ENCODE data around the gene DDIT3.

DDIT3 gene

GRCh38 chr12:57547288-57548012, 27.1 kb upstream of the DDIT3 start:
- H3K4me3 ChIP-seq (ENCODE audit: insufficient read depth, low read depth, low read length) = peak overlapping the region; percentile 71
- peaks cover 21% of the 10 kb centered on the region for H3K4me1 ChIP-seq (ENCODE audit: control insufficient read depth, insufficient read depth, low read length)
- H3K9me3 ChIP-seq (ENCODE audit: control insufficient read depth, low read length) = no peaks in the 10 kb centered on the region
- no peak overlapping the region for H3K27ac ChIP-seq (ENCODE audit: insufficient read depth, low read depth, low read length, poor library complexity, severe bottlenecking)
- peaks cover 33% of the 10 kb centered on the region for H3K27me3 ChIP-seq (ENCODE audit: control insufficient read depth, insufficient read depth, low read length, poor library complexity, severe bottlenecking)
- H3K36me3 ChIP-seq (ENCODE audit: control insufficient read depth, insufficient read depth, low read length) = no peaks in the 10 kb centered on the region
- 22 to 23% methylated on average over 5 to 7 of the region's 9 CpGs for WGBS, 2 experiments

DNA sequence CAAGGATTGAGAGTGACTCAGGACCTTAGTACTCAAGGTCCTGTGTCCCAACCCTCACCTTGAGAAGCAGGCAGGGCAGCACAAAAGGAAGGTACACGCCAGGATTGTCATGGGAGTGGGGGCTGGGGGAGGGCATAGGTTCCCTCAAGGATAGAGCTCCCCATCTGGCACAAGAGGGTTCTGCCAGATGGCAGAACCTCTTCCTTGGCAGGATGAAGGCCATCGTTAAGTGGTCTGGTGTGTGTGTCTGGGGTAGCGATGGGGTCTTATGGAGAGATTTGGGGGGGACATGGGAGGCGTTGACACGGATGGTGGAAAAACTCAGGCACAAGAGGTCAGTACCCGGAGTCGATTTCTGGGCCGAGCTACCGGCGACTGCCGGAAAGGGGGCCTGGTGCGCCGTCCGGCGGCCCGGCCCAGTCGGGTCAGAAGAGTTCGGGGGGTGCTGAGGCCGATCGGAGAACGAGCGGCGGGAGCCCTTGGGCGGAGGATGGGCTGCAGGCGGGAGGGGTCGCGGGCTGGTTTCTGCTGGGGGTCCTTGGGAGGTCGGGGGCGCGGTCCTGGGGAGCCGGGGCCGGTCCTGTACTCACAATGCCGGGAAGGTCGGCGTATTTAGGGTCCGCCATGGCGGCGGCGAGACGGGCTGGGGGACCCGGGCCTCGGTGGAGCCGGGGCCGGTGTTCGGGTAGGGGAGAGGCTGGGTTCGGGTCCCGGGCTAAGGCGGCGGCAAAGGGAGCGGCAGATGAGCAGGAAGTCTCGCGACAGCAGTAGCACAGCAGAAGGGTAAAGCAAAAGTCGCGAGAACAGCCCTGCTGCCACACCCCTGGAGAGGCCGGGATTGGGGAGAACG, 26.3 kb upstream of the DDIT3 start, which contains the start of gene DCTN2:
TSS of gene DCTN2 (minus strand) at position 755 of the 850 bp plus-strand sequence. CDS start at position 626, 129 bp downstream.
- Histone ChIP-seq H3K36me3 (ENCODE audit: control insufficient read depth, insufficient read depth, low read length) (peaks cover 2% of the 10 kb centered on the region), H3K27ac (ENCODE audit: insufficient read depth, low read depth, low read length, poor library complexity, severe bottlenecking) (no peak within 1 kb of the TSS), H3K4me3 (ENCODE audit: insufficient read depth, low read depth, low read length) (peak within 1 kb of the TSS; percentile 71), H3K27me3 (ENCODE audit: control insufficient read depth, insufficient read depth, low read length, poor library complexity, severe bottlenecking) (peaks cover 33% of the 10 kb centered on the region), H3K9me3 (ENCODE audit: control insufficient read depth, low read length) (no peaks in the 10 kb centered on the region), H3K4me1 (ENCODE audit: control insufficient read depth, insufficient read depth, low read length) (peaks cover 13% of the 10 kb centered on the region)
- 1% methylated on average over 56 of the region's 56 CpGs for WGBS, 2 experiments

GRCh38 chr12:57545809-57546437, 25.6 kb upstream of the DDIT3 start:
- peaks cover 5% of the 10 kb centered on the region for H3K36me3 ChIP-seq (ENCODE audit: control insufficient read depth, insufficient read depth, low read length)
- H3K27me3 ChIP-seq (ENCODE audit: control insufficient read depth, insufficient read depth, low read length, poor library complexity, severe bottlenecking) = peaks cover 33% of the 10 kb centered on the region
- H3K4me1 ChIP-seq (ENCODE audit: control insufficient read depth, insufficient read depth, low read length) = peaks cover 7% of the 10 kb centered on the region
- WGBS, 2 experiments = 67 to 70% methylated on average over 15 of the region's 15 CpGs
- H3K4me3 ChIP-seq (ENCODE audit: insufficient read depth, low read depth, low read length) = peak overlapping the region; percentile 71
- no peaks in the 10 kb centered on the region for H3K9me3 ChIP-seq (ENCODE audit: control insufficient read depth, low read length)
- H3K27ac ChIP-seq (ENCODE audit: insufficient read depth, low read depth, low read length, poor library complexity, severe bottlenecking) = no peak overlapping the region

DNA sequence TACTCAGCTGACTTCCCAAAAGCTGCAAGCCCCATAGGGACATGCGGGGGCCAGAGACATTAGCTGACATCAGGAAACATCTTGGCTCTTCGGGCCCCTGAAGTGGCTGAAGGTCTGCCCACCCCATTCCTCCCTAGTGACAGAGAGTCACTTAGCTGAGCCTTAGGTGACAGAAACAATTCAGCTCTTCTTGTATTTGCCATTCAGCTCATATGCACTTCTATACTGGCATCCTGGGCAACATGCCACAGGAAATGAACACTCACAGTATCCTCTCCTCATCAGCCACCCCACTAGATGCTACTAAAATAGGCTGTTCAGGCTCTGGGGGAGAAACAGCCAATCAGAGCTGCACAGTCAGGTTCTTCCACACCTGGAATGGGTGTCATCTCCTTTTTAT, 23.3 kb upstream of the DDIT3 start:
- Histone ChIP-seq H3K27ac (ENCODE audit: insufficient read depth, low read depth, low read length, poor library complexity, severe bottlenecking) (no peak overlapping the region), H3K4me3 (ENCODE audit: insufficient read depth, low read depth, low read length) (no peak overlapping the region), H3K36me3 (ENCODE audit: control insufficient read depth, insufficient read depth, low read length) (peaks cover 10% of the 10 kb centered on the region), H3K27me3 (ENCODE audit: control insufficient read depth, insufficient read depth, low read length, poor library complexity, severe bottlenecking) (peaks cover 11% of the 10 kb centered on the region), H3K4me1 (ENCODE audit: control insufficient read depth, insufficient read depth, low read length) (peaks cover 5% of the 10 kb centered on the region), H3K9me3 (ENCODE audit: control insufficient read depth, low read length) (no peaks in the 10 kb centered on the region)
- 95 to 96% methylated on average over 2 of the region's 2 CpGs for WGBS, 2 experiments

DNA sequence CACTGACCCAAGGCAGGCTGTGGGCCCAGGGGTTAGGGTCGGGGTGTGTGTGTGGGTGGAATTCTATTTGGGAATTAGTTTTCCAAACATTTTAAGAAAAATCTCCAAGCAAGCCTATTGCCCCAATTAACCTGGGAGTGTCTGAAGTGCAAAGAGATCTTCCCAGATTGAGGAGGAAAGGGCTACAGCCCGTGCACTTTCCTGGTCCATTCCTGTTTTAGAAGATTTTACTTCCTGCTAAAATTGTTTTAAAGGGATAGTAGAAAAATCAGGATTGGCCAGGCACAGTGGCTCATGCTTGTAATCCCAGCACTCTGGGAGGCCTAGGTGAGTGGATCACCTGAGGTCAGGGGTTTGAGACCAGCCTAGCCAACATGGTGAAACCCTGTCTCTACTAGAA, 21.4 kb upstream of the DDIT3 start:
- no peaks in the 10 kb centered on the region for H3K27me3 ChIP-seq (ENCODE audit: control insufficient read depth, insufficient read depth, low read length, poor library complexity, severe bottlenecking)
- WGBS, 2 experiments = 81 to 100% methylated on average over 2 of the region's 2 CpGs
- no peaks in the 10 kb centered on the region for H3K9me3 ChIP-seq (ENCODE audit: control insufficient read depth, low read length)
- H3K4me3 ChIP-seq (ENCODE audit: insufficient read depth, low read depth, low read length) = no peak overlapping the region
- peaks cover 10% of the 10 kb centered on the region for H3K36me3 ChIP-seq (ENCODE audit: control insufficient read depth, insufficient read depth, low read length)
- H3K27ac ChIP-seq (ENCODE audit: insufficient read depth, low read depth, low read length, poor library complexity, severe bottlenecking) = no peak overlapping the region
- peaks cover 5% of the 10 kb centered on the region for H3K4me1 ChIP-seq (ENCODE audit: control insufficient read depth, insufficient read depth, low read length)

DNA sequence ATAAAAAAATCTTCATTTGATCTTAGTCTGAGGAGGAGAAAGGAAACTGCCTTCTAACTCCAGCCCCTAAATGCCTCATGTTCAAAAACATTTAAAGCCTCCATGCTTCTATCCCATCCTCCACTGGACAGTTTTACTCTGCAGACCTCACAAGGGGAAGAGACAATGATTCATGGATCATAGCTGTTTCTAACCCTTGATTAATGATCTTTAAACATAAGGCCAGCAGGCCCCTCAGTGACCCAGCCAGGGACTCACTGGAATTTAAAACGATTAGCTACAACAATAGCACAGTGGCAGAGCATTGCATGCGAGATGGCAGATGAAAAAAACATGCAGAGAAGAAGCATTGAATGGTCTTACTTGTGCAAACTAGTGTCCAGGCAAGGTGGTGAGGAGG, 20.7 kb upstream of the DDIT3 start:
- Histone ChIP-seq H3K9me3 (ENCODE audit: control insufficient read depth, low read length) (no peaks in the 10 kb centered on the region), H3K36me3 (ENCODE audit: control insufficient read depth, insufficient read depth, low read length) (peaks cover 10% of the 10 kb centered on the region), H3K4me1 (ENCODE audit: control insufficient read depth, insufficient read depth, low read length) (peaks cover 1% of the 10 kb centered on the region), H3K27ac (ENCODE audit: insufficient read depth, low read depth, low read length, poor library complexity, severe bottlenecking) (no peak overlapping the region), H3K27me3 (ENCODE audit: control insufficient read depth, insufficient read depth, low read length, poor library complexity, severe bottlenecking) (no peaks in the 10 kb centered on the region), H3K4me3 (ENCODE audit: insufficient read depth, low read depth, low read length) (no peak overlapping the region)
- 90 to 91% methylated on average over 2 of the region's 2 CpGs for WGBS, 2 experiments

DNA sequence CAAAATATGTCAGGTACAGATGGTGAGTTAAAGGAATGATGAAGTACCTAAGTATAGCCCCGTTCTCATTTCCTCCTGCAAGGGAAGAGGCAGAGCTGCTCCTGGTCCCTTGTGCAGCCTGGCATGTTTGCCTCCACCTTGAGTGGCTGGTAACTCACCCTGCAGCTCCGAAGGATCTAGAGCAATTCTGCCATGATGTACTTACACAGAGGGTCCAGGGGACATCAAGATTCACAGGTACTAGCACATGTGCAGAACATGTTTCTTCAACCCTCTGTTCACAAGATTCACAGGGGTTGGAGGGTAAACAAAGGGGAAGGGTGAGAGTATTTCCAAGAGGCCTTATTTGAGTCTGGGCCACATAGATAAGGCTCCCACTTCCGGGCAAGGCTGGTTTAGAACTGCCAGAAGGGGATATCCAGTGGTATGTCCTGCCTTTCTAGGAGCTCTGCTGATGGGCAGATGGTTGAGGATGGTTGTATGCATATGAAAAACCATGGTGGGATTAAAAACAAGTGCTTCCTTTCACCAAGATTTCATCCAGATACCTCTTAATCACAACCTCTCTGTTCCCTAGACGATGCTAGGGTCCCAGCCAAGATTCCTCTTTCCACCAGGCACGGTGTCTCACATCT, 18.9 kb upstream of the DDIT3 start:
- H3K27ac ChIP-seq (ENCODE audit: insufficient read depth, low read depth, low read length, poor library complexity, severe bottlenecking) = no peak overlapping the region
- no peaks in the 10 kb centered on the region for H3K27me3 ChIP-seq (ENCODE audit: control insufficient read depth, insufficient read depth, low read length, poor library complexity, severe bottlenecking)
- peaks cover 14% of the 10 kb centered on the region for H3K36me3 ChIP-seq (ENCODE audit: control insufficient read depth, insufficient read depth, low read length)
- no peak overlapping the region for H3K4me3 ChIP-seq (ENCODE audit: insufficient read depth, low read depth, low read length)
- no peaks in the 10 kb centered on the region for H3K4me1 ChIP-seq (ENCODE audit: control insufficient read depth, insufficient read depth, low read length)
- WGBS, 2 experiments = 86 to 94% methylated on average over 5 of the region's 5 CpGs
- H3K9me3 ChIP-seq (ENCODE audit: control insufficient read depth, low read length) = no peaks in the 10 kb centered on the region

DNA sequence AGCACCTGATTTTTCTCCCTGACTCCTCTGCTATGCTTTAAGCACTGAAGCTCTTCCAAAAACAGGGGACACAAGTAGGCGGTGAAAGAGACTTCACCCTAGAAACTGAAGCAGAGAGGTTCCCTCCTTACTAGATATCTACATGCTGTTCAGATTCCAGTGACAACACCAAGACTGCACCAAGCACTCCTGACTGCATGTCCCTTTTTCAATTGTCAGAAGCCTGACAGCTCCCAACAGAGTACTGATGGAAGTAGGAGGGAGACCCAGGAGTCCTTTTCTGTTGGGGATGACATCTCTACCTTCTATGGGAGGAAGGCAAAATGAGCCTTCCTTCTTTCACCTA, 16.3 kb upstream of the DDIT3 start:
- no peaks in the 10 kb centered on the region for H3K9me3 ChIP-seq (ENCODE audit: control insufficient read depth, low read length)
- 96 to 97% methylated on average over 1 of the region's 1 CpG for WGBS, 2 experiments

DNA sequence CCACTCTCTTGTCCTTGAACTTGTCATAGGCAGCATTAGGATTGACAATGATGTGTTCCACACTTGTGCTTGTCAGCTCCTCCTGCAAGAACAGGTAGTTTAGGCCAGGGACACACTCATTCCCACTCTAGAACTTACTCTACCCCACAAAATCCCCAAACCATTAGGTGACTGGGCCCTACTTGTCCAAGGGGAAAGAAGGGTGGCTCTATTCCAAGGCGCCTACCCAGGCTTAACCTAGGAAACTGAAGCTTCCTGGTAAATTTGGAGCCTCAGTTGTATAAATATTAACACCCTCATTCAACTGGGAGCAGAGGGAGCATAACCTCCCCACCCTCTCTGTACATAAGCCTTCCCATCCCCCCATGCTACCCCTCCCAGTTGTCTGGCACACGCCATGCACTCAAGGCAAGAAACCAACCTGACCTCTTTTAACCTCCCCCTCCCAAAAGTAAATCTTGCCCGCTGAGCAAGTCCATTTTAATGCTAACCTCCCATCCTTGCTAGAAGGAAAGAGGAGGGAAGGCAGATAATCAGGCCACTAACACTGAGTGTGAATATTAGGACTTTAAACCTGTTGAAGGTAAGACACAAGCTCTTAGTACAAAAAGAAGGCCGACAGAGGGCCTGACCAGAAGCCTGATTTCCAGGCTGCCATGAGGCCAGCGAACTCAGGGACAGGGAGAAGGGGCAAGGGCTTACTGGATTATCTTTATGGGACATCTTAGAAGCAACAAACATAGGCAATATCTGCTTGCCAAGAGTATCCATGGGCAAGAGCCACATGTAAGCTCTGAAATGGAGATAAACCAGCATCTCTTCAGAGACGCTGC, 15.7 kb upstream of the DDIT3 start:
- no peaks in the 10 kb centered on the region for H3K27me3 ChIP-seq (ENCODE audit: control insufficient read depth, insufficient read depth, low read length, poor library complexity, severe bottlenecking)
- no peak overlapping the region for H3K27ac ChIP-seq (ENCODE audit: insufficient read depth, low read depth, low read length, poor library complexity, severe bottlenecking)
- H3K9me3 ChIP-seq (ENCODE audit: control insufficient read depth, low read length) = no peaks in the 10 kb centered on the region
- H3K4me3 ChIP-seq (ENCODE audit: insufficient read depth, low read depth, low read length) = no peak overlapping the region
- H3K36me3 ChIP-seq (ENCODE audit: control insufficient read depth, insufficient read depth, low read length) = peaks cover 28% of the 10 kb centered on the region
- no peaks in the 10 kb centered on the region for H3K4me1 ChIP-seq (ENCODE audit: control insufficient read depth, insufficient read depth, low read length)
- WGBS, 2 experiments = 68 to 69% methylated on average over 6 of the region's 6 CpGs

More for the DNA sequence above, 16.3 kb upstream of the DDIT3 start:
- no peak overlapping the region for H3K27ac ChIP-seq (ENCODE audit: insufficient read depth, low read depth, low read length, poor library complexity, severe bottlenecking)
- no peaks in the 10 kb centered on the region for H3K4me1 ChIP-seq (ENCODE audit: control insufficient read depth, insufficient read depth, low read length)
- peaks cover 30% of the 10 kb centered on the region for H3K36me3 ChIP-seq (ENCODE audit: control insufficient read depth, insufficient read depth, low read length)
- H3K27me3 ChIP-seq (ENCODE audit: control insufficient read depth, insufficient read depth, low read length, poor library complexity, severe bottlenecking) = no peaks in the 10 kb centered on the region
- no peak overlapping the region for H3K4me3 ChIP-seq (ENCODE audit: insufficient read depth, low read depth, low read length)

Measured in ectodermal cell (in vitro differentiated cells).